Left ventricle myocardium superior (tissue), 1 donor: ENCODE data around the gene WLS. TPM values are rescaled to one million over a fixed set of nuclear protein-coding genes. Genes with fewer than 3 reads are reported as not detected.

ENCODE experiments used
- ATAC-seq: fragments of 200-7000 bp; cut with Tn5 transposase; one replicate; pipeline ENCODE4 v1.9.1; 2020; ENCODE audit warnings: mild to moderate bottlenecking, moderate library complexity
- DNase-seq: peaks from one replicate; pipeline ENCODE4 v3.0.0-alpha.2; 2020
- intact Hi-C: fragments of 100-400 bp; cut with micrococcal nuclease; formaldehyde crosslinking; loops from one replicate; pipeline ENCODE4 v1.11.0; 2022
- total RNA-seq: library from RNA; stranded (reverse); fragmentation: NEBNext Ultra II Directional; extraction: Animal tissue kit (Norgen Biotek cat#: 25700); gene quantifications from one replicate; pipeline ENCODE4 v1.2.1, GENCODE V29; 2021
- donor health status: DM: no; HTN: yes; CAD: no; lungs with severe emphysema.

The WLS gene
- total RNA-seq, 1 donor from 2014 or later = 75.0 TPM

GRCh38 chr1:68147534-68148171 lies 84.7 kb downstream of the WLS start:
- DNase-seq (no peak), ATAC-seq (peak; percentile 39)
- intact Hi-C loops = no loop called here

DNA sequence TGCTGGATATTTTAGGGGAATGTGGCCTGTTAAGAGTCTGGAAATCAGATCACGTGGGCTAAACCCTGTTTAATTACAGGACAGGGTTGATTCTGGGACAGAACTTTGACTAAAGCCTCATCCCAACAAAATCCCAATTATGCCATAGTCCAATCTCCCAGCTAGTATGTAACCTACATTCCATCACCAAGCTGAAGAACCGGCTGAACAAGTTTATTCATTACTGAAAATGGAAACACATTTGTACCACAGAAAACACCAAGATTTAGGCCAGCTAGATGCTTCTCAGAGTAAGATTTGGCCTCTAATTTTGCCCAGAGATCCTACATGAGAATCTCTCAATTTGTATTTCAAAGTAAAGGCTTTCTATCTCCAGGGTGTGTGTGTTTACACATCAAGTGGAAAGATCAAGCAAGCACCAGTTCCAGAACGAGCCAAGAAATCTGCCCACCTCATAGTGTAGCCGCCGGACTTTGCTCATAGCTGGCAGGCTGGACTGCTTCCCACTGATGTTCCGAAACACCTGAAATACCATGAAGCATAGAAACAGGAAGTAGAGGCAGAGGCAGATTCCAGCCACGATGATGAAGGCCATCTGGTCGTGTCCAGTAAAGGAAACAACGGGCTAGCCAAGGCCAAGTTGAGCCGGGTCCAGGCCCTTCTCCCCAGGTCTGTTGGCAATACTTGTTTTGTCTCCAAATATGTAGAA lies 86.8 kb downstream of the WLS start:
- intact Hi-C loops = no loop called here
- no peak for ATAC-seq
- DNase-seq = no peak

DNA sequence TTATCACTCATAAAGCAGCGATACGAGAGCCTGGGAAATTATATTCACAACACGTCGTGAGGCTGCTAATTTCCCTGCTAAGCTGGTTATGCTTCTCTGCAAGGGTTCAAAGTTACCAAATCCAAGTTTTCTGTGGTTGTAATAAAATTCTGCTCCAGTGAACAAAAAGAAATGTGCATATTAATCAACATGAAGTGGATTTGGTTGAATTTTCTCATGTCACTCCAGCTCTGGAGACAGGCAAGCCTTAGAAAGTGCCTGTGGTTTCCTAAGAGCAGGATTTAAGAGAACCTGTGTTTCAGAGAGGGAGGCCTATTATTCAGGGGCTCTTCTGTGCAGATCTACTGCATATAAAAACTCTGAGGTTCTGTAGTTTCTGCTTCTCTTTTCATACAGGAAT lies 87.5 kb downstream of the WLS start:
- intact Hi-C loops = no loop called here
- ATAC-seq (no peak), DNase-seq (no peak)

- intact Hi-C loops = no loop called here
- DNase-seq = no peak
- ATAC-seq = no peak
Measured at GRCh38 chr1:68143633-68144032, 88.7 kb downstream of the WLS start.

- ATAC-seq = no peak
- no peak for DNase-seq
- intact Hi-C loops = no loop called here
Measured at GRCh38 chr1:68142461-68142860, 89.9 kb downstream of the WLS start.

DNA sequence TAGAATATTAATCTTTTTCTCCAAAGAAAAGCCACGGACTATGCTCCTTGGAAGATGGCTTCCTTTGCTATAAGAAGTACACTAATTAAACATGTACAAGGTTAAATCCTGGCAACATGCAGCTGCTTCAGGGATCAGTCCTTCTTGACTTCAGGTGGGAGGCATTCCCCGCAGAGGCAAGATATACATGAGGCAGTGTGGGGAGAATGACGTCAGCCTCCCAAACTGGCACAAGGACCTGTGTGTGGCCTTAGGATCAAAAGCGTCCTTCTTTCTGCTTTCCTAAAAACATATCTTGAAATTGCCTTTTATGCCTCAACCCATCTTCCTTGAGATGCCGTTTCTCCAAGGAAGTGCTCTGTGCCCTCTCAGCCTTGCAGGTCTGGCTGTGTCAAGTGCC lies 90.3 kb downstream of the WLS start:
- DNase-seq = no peak
- intact Hi-C loops = no loop called here
- ATAC-seq = peak; percentile 77

DNA sequence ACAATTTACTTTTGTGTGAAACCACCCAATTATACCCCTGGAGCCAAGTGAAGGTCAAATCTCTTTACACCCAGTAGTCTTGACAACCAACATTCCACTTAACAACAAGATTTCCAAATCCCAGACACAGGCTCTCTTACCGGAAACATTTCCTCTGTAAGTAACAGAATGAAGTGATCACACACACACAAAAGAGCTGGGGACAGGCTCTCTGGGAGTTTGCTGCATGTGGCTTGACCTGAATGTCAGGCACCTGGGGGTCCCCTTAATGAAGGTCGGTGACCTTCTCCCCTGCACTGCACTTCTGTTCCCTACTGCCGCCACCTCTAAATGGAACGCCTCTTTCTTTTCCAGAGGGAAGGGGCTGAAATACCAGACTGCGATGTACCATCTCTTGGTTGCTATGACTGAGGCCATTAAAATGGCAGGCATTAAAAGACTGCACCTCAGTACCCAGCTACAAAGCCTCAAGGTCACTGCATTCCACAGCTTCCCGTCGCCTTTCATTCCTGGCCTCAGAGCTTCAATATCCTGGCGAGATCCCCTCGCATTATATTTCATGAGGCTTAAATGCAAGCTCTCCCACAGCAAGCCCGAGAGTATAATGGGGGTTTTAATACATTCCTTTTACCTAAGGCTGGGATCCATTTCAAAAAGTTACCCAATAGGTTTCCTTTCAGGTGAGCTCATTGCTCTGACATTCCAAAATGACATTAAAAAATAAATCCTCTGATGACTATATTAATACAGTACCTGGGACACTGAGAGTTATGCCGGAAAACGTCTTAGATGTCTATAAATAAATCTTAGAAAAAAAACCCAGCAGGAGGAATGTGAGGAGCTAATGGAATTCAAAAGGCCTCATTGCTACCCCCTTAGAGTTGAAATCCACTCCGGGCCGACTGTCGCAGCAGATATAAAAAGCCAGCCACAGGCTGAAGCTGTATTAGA lies 91.0 kb downstream of the WLS start:
- ATAC-seq (peak; percentile 52), DNase-seq (no peak)
- intact Hi-C loops = no loop called here

- ATAC-seq (no peak), DNase-seq (no peak)
- intact Hi-C loops = no loop called here
Measured at GRCh38 chr1:68140536-68140935, 91.8 kb downstream of the WLS start.

DNA sequence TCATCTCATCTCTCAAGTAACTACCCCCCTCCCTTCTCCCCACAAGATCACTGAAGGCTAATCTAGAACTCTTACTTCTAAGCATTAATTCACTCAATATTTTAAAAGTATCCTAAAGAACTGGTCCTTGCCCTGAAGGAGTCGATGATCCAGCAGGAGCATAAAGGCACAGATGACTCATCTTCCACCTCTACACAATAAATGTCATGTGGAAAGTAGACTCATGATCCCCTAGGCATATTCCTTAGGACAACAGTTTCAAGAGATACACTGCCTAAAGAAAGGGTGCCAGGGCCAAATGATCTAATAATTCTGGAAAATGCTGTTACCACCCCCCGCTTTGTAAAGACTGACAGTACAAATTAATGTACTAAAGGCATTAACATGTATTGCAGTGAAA lies 96.1 kb downstream of the WLS start:
- DNase-seq = no peak
- intact Hi-C loops = no loop called here
- no peak for ATAC-seq

- no peak for ATAC-seq
- intact Hi-C loops = no loop called here
- DNase-seq = no peak
Measured at GRCh38 chr1:68132426-68133130, 99.7 kb downstream of the WLS start.

DNA sequence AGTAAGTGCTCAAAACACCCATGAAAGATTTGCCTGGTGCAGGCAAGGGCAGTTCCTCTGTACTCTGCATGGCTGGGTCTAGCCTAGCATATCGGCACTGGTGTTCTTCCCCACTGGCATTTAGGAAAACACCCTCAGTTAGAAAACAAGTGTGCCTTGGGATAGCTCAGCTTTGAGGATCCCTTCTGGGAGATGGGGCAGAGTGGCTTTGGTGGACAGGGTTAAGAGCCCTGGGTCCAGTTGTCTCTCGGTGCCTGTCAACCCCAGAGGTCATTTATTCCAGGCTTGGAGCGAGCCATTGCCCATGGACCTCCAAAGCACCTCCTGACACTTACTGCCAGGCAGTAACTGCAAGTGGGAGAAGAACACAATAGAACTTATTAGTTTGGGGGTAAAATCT lies 101.1 kb downstream of the WLS start:
- intact Hi-C loops = no loop called here
- no peak for ATAC-seq
- DNase-seq = no peak

DNA sequence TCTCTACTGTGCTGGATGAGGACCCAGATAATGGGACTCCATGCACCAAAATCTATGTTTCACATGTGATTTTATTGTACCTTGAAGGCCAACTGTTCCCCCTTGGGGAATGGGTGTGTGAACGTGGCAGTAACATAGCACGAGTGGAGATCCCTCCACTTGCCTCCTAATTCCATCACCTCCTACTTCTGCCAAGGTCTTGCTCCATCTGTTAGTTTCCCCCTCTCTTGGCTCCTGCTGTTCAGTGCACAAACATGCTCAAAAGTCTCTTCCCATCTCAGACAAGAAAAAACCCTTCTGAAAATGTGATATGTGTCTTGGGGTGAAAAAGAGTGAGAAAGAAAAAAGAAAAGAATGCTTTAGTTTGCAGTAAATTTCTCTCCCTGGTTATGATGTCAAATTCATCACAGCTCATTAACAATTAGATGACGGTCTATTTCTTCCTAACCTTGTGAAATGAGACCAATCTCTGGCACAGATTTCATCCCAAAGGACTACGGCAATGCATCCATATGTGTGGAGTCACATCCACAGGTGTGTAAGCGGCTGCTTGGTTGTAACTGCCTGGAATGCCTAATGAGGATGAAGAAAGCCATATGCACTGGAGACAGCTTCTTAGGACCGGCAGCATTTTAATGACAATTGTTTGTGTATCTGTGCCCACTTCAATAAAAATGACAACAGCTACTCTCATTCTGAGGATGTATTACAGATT lies 102.6 kb downstream of the WLS start:
- DNase-seq = no peak
- no peak for ATAC-seq
- intact Hi-C loops = loop anchor here (10.0 kb wide), 1 partner anchor 95 kb away; no protein-coding TSS in a partner anchor

DNA sequence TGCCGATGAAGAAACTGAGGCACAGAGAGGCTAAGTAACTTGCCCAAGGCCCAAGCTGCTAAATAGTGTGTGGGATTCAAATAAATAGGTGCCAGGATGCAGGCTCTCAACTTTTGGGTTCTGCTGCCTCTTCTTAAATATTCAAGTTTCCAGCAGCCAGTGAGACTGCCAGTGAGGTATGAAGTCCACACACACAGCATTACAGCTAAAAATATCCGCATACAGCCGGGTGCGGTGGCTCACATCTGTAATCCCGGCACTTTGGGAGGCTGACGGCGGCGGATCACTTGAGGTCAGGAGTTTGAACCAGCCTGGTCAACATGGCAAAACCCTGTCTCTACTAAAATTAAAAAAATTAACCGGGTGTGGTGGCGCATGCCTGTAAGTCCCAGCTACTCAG lies 103.5 kb downstream of the WLS start:
- DNase-seq = peak; percentile 55
- peak; percentile 92 for ATAC-seq
- intact Hi-C loops = loop anchor here (10.0 kb wide), 1 partner anchor 96 kb away; no protein-coding TSS in a partner anchor

- ATAC-seq = peak; percentile 53
- intact Hi-C loops = loop anchor here (10.0 kb wide), 1 partner anchor 97 kb away; no protein-coding TSS in a partner anchor
- DNase-seq = no peak
Measured at GRCh38 chr1:68128157-68128556, 104.2 kb downstream of the WLS start.

DNA sequence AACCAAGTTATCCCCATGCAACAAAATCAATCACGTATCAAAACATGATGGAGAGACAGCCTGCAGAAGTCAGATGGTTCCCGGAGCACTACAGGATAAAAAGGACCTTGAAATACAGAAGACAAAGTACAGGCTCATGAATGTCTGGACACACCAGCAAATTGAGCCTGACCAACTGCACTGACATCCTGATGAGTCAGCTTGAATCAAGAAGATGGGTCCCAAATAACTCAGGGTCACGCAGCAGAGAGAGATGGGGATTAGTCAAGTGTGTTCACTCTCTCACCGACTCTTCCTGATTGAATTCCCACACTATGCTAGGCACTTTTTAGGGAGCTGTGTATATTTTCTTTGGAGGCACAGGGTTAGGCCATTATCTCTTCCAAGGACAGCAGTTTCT lies 110.8 kb downstream of the WLS start:
- no peak for ATAC-seq
- intact Hi-C loops = loop anchor here (10.0 kb wide), 1 partner anchor 103 kb away; no protein-coding TSS in a partner anchor
- DNase-seq = no peak

DNA sequence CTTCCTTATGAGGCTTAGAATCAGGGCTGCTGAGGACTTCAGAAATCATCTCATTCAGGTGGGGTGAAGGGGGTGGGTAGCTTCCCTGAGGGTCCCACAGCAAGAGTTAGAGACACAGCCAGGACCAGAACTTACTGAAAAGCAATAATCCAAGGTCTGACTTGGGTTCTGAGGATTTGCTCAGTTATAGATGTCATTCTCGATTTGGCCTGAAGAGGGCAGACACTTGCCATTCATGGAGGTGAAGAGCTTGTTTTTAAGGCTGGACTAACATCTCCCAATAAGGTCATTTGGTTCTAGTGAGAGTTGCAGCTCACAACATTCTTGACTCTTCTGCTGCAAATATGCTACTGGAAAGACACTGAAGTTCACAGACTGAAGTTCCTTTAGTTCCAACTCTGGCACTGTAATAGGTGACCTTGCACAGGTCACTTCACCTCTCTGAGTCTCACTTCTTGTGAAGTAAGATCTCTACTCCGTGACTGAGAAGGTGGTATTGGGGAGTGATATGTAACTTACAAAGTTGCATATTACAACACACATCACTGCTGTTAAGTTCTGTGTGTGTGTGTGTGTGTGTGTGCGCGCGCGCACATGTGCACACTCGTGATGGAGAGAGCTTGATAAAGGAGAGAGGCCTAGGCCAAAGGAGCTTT lies 112.1 kb downstream of the WLS start:
- intact Hi-C loops = loop anchor here (10.0 kb wide), 1 partner anchor 105 kb away; no protein-coding TSS in a partner anchor
- ATAC-seq (peak; percentile 72), DNase-seq (no peak)

GRCh38 chr1:68119445-68119844 lies 112.9 kb downstream of the WLS start:
- intact Hi-C loops = loop anchor here (5.0 kb wide), 2 partner anchors 203 to 228 kb away; no protein-coding TSS in a partner anchor
- ATAC-seq (no peak), DNase-seq (no peak)

DNA sequence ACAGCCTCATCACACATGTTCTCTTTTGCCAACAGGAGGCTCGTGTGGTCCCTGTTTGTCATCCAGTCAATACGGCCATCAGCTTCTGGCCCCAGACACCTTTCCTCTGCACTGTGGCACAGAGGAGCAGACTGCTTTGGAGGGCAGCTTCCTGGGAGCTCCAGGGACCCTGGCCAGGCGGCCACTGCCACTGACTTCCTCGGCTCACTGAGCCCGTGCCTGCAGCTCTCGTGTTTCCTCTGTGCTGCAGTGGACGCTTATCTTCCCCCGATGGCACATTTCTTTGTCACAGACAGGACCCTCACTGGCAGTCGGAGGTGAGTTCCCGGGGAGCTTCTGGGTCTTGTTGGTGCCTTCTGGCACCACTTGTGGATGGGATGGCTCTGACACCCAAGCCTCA lies 114.9 kb downstream of the WLS start:
- intact Hi-C loops = loop anchor here (5.0 kb wide), 2 partner anchors 205 to 230 kb away; no protein-coding TSS in a partner anchor
- DNase-seq (no peak), ATAC-seq (no peak)
